ENCODE data around the gene CBLN3.
A peak's percentile ranks its signal among the peaks of the same experiment; 100 is the strongest.
"Not testable (repeated sequence)": the region's sequence is repeated elsewhere in the genome, so short reads cannot be mapped to it uniquely, and the experiment has no call there.

The CBLN3 gene

DNA sequence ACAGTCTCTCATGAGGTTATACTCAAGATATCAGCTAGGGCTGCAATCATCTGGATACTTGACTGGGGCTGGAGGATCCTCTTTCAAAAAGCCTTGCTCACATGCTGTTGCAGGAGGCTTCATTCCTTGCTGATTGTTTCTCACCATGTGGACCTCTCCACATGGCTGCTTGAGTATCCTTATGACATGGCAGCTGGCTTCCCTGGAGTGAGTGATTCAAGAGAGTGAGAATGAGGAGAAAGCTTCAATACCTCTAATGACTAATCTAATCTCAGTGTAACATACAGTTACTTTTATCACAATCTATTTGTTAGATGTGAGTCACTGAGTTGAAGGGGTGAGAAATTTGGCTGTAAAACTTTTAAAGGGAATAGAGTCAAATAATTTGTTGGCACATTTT lies 27.5 kb upstream of the CBLN3 start:
- FAIRE-seq (no peak), DNase-seq (ENCODE audit: insufficient read length) (no peak)
- no peak for TF ChIP-seq TAF1 (IDR thresholded peaks at IDR 0.05; ENCODE audit: borderline replicate concordance, low read depth, low read length)
- no peak for TF ChIP-seq POLR2AphosphoS5 (IDR thresholded peaks at IDR 0.05; ENCODE audit: low read depth, low read length)
- no peak for TF ChIP-seq POLR2A (IDR thresholded peaks at IDR 0.05; ENCODE audit: low read depth, low read length)

DNA sequence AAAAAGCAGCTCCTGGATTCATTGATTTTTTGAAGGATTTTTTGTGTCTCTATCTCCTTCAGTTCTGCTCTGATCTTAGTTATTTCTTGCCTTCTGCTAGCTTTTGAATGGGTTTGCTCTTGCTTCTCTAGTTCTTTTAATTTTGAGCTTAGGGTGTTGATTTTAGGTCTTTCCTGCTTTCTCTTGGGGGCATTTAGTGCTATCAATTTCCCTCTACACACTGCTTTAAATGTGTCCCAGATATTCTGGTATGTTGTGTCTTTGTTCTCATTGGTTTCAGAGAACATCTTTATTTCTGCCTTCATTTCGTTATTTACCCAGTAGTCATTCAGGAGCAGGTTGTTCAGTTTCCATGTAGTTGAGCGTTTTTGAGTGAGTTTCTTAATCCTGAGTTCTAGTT lies 21.4 kb upstream of the CBLN3 start:
- FAIRE-seq; DNase-seq (ENCODE audit: insufficient read length): not testable (repeated sequence)

DNA sequence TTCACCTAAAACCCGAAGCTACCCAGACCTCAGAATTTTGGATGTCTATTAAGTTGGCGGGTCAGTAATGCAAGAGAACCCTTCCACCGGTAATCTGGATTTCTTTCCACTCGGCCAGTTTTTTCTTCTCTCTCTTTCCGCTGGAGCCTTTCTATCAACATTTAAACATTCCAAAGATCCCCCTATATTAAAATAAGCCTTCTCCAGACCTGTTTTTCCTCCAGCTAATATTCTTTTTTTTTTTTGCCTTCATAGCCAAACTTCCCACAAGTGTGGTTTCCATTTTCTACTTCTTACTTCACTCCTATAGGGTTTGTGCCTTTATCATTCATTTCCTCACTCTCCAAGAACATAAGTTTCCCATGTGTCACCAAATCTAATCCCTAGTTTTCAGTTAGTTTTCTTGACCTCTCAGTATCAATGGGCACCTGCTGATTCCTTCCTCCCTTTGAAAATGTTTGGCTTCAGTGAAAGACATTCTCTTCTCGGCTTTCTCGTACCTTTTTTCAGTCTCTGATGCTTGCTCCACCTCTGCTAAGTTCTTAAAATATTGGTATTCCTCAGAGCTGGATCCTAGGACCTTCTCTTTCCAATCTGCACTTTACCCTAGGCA lies 13.7 kb upstream of the CBLN3 start:
- FAIRE-seq (no peak), DNase-seq (ENCODE audit: insufficient read length) (no peak)
- TF ChIP-seq TAF1 (IDR thresholded peaks at IDR 0.05; ENCODE audit: borderline replicate concordance, low read depth, low read length) (no peak), POLR2A (IDR thresholded peaks at IDR 0.05; ENCODE audit: low read depth, low read length) (no peak), POLR2AphosphoS5 (IDR thresholded peaks at IDR 0.05; ENCODE audit: low read depth, low read length) (no peak)

DNA sequence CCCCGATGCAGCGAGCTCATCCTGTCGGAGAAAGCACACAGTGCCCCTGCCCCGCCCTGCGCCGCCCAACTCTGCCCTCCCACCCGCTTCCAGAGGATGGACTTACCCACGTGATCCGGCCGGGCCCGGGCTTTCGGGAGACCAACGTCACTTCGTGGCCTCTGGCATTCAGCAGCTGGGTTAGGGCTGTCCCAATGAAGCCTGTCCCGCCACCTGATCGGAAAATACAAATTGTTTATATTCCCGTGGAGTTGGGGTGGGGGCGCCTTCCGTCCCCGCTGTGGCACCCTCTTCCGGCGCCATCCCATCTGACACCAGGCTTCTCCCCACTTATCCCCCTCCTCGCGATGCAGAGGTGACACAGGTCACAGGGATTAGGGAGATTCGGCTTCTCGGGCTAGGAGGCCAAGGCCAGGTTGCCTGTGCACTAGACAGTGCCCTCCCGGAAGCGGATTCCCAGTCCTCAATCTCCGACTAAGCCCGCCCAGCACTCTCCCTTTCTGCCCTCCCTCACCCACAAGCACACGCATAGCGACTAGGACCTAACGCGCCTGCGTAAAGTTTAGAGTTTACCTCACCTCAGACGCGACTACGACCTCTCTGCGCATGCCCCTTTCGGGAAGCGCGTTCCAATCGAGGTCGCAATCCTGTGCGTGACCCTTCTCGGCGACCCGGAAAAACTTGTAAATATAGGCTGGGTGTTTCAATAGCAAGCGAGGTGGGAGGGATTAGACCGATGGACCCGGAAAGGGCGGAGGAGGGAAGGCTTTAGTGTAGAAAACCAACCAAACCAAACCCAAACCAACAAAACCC lies 13.0 kb upstream of the CBLN3 start, which contains the start of gene SDR39U1:
Gene SDR39U1 (minus strand): TSS at position 537 of the 813 bp plus-strand sequence. CDS start 7 bp downstream, at position 530.
- FAIRE-seq = peak; percentile 97
- TF ChIP-seq TAF1 (IDR thresholded peaks at IDR 0.05; ENCODE audit: borderline replicate concordance, low read depth, low read length) (peak; percentile 36; the same call in 1 of the 2 replicates), POLR2AphosphoS5 (IDR thresholded peaks at IDR 0.05; ENCODE audit: low read depth, low read length) (peak; percentile 85), POLR2A (IDR thresholded peaks at IDR 0.05; ENCODE audit: low read depth, low read length) (peak; percentile 92)
- DNase-seq (ENCODE audit: insufficient read length) = peak; percentile 92

DNA sequence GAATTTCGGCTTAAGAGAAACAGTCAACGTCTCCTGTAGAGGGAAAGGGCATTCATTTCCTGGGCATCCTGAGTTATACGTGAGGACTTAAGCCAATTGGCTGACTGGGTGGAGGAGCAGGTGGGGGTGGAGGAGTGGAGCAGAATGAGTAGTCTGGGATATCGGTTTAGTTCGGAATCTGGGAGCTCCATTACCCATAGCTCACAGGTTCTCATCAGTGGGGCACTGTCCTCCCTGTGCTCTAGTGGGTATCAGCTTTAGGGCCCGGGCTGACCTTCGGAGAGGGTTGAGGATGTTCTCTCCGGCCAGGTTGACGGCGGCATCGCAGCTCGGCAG lies 12.4 kb upstream of the CBLN3 start:
- FAIRE-seq (no peak), DNase-seq (ENCODE audit: insufficient read length) (no peak)
- TF ChIP-seq TAF1 (IDR thresholded peaks at IDR 0.05; ENCODE audit: borderline replicate concordance, low read depth, low read length) (no peak), POLR2AphosphoS5 (IDR thresholded peaks at IDR 0.05; ENCODE audit: low read depth, low read length) (no peak), POLR2A (IDR thresholded peaks at IDR 0.05; ENCODE audit: low read depth, low read length) (no peak)

DNA sequence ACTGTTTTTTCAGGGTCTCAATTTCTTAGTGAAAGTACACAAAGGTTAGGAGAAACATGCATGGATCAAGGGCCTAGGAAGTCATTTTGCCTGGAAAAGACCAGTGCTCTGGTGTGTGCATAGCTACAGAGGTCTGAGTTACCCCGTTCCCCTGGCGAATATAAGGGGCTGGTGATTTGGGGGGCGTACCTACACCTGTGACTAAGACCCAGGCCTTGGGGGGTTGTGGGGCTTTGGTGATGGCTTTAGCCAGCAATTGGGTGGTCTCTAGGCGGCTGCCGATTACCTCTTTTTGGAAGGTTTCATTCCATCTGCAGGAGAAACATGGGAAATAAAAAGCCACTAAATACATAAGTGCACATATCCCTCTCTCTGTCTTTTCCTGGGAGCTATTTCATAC lies 12.0 kb upstream of the CBLN3 start:
- no peak for TF ChIP-seq POLR2AphosphoS5 (IDR thresholded peaks at IDR 0.05; ENCODE audit: low read depth, low read length)
- no peak for TF ChIP-seq TAF1 (IDR thresholded peaks at IDR 0.05; ENCODE audit: borderline replicate concordance, low read depth, low read length)
- no peak for TF ChIP-seq POLR2A (IDR thresholded peaks at IDR 0.05; ENCODE audit: low read depth, low read length)
- FAIRE-seq (no peak), DNase-seq (ENCODE audit: insufficient read length) (no peak)

DNA sequence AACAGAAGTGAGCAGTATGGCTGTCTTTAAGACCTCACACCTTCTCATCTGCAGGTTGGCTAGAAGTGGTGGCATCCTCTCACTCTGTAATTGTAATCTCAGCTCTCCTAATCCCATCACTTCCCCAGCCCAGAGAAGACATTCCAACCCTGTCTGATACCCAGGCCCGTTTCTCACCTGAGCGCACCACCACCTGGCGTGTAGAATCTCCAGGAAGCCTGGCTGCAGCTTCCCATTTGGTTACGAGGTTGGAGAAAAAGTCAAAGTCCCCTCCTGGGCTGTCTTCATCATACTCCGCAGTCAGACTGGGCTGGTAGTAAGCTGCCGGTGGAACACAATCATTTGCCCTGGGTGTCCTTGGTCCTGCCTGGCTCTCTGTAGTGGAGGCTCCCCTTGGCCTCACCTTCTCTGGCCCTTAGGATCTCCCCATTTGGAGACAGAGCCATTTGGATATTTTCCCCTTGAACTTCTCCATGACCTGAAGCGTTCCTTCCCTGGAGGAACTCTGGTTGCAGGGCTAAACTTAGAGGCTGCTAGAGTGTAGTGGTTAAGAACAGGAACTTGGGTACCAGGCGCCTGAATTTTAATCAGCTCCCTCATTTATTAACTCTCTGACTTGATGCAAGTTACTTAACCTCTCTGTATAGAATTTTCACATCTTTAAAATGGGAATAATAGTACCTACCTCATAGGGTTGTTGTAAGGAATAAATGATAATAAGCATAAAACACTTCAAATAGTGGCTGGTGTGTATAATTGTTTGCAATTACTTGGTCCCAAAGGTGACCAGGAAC lies 11.3 kb upstream of the CBLN3 start:
- TF ChIP-seq TAF1 (IDR thresholded peaks at IDR 0.05; ENCODE audit: borderline replicate concordance, low read depth, low read length) (no peak), POLR2A (IDR thresholded peaks at IDR 0.05; ENCODE audit: low read depth, low read length) (no peak; the same call in 1 of the 2 replicates), POLR2AphosphoS5 (IDR thresholded peaks at IDR 0.05; ENCODE audit: low read depth, low read length) (no peak)
- DNase-seq (ENCODE audit: insufficient read length) (no peak), FAIRE-seq (no peak)

DNA sequence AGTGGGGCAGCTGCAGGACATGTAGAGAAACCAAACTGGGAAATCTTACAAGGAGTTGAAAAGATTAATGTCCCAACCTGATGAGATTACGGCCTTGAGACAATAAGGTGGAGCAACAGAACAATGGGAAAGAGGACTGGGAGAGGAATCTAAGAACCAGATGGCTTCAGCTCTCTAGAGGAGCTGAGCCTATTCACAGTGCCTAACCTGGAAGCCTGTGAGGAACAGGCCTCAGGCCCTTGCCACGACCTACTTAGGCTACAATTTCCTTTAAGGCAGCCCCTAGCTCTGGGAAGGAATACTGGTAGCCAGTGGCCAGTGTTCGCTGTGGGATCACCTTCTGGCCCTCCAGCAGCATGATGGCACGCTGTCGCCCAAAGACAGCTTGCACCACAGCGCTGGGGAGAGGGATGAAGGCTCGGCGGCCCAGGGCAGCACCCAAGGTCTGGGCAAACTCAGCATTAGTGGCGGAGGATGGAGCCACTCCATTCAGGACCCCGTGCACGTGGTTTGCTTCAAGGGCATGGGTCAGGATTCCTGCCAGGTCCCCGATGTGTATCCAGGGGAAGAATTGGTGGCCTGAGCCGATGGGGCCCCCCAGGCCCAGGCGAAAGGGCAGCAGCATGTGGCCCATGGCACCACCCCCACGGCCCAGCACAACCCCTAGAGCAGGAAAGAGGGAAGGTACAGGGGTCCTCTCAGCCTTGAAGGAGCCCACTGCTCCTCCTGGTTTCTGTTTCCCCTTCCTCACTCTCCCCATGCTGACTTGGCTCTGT lies 10.6 kb upstream of the CBLN3 start:
- 0 out of 2 replicates have a peak, but pooled peaks have one; percentile 47 for TF ChIP-seq POLR2A (IDR thresholded peaks at IDR 0.05; ENCODE audit: low read depth, low read length)
- TF ChIP-seq POLR2AphosphoS5 (IDR thresholded peaks at IDR 0.05; ENCODE audit: low read depth, low read length) = peak; percentile 70
- TF ChIP-seq TAF1 (IDR thresholded peaks at IDR 0.05; ENCODE audit: borderline replicate concordance, low read depth, low read length) = no peak
- DNase-seq (ENCODE audit: insufficient read length) (no peak), FAIRE-seq (no peak)

DNA sequence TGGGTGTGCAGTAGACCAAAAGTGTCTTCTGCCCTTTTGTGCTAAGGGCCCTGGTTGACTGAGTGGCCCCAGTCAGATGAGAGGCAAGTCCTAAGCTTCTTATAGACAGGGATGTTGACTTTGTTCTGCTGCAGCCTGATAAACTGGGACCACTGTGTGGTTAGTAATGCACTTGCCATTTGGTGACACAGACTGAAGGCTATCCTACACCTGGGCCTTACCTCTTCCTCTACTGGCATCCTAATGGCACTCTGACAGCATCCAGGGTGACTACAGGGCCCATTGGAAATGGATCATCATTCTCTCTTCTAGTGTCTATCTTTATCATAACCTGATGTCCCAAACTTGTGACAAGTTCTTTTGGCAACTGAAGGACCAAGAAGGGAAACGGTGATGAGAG lies 9.8 kb upstream of the CBLN3 start:
- no peak for TF ChIP-seq POLR2A (IDR thresholded peaks at IDR 0.05; ENCODE audit: low read depth, low read length)
- no peak for TF ChIP-seq POLR2AphosphoS5 (IDR thresholded peaks at IDR 0.05; ENCODE audit: low read depth, low read length)
- TF ChIP-seq TAF1 (IDR thresholded peaks at IDR 0.05; ENCODE audit: borderline replicate concordance, low read depth, low read length) = no peak
- no peak for FAIRE-seq
- no peak for DNase-seq (ENCODE audit: insufficient read length)

DNA sequence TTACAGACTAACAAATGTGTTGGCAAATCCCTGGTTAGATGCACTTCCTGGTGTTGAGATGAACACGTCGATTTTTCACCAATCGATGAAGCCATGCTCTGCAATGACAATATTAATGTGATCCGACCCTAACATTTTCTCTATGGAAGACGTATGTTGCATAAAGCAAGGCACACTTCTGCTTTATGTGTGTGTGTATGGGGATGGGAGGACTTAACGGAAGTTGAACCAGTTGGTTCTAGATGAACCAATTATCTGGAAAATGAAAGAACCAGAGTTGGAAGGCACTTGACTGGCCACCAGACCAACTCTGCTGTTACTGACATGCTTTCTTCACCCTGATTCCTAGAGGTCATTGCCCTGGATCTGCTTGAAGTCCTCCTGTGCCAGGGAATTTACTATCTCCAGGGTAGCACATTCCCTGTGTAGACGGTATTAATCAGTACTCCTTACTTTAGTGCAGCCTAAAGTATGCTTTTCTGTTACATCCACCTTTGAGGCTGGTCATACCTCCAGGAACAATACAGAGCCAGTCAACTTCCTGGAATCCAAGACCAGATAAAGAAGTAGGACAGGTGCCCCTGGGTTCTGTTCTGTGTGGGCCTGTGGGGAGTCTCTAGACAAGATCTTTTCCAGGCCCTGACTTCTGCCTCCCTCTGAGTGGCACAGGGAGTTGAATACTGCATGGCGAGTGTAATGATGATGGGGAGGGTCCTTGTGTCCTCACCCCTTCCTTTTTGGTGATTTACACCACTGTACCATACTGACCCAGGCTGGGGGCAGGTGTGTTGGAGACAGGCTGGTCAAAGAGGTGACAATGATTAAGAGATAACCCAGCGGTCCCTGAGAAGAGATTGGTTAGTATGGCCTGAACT lies 9.0 kb upstream of the CBLN3 start:
- FAIRE-seq = no peak
- DNase-seq (ENCODE audit: insufficient read length) = no peak

More for the DNA sequence above, 9.0 kb upstream of the CBLN3 start:
- no peak for TF ChIP-seq TAF1 (IDR thresholded peaks at IDR 0.05; ENCODE audit: borderline replicate concordance, low read depth, low read length)
- TF ChIP-seq POLR2AphosphoS5 (IDR thresholded peaks at IDR 0.05; ENCODE audit: low read depth, low read length) = no peak
- peak; percentile 52; the same call in 1 of the 2 replicates for TF ChIP-seq POLR2A (IDR thresholded peaks at IDR 0.05; ENCODE audit: low read depth, low read length)
